IMR-90 (cell line): ENCODE results near the gene TEX14. TPM values are rescaled to one million over a fixed set of nuclear protein-coding genes. Genes with fewer than 3 reads are reported as not detected.

Source experiments
- BHLHE40 ChIP-seq: fragments of 150-350 bp; IDR thresholded peaks from 2 replicates; pipeline ENCODE4 v1.6.1; 2016; ENCODE audit warnings: mild to moderate bottlenecking, low read depth, low read length
- CEBPB ChIP-seq: IDR thresholded peaks from 2 replicates; pipeline ENCODE4 v1.6.1; 2012; ENCODE audit warnings: low read depth, low read length, improper control_type of control experiment
- CTCF ChIP-seq: conservative IDR thresholded peaks from 2 replicates; pipeline ENCODE4 v1.5.1; 2012; ENCODE audit warnings: mild to moderate bottlenecking, low read depth, low read length, improper control_type of control experiment
- FOS ChIP-seq: fragments of 150-350 bp; IDR thresholded peaks from 2 replicates; pipeline ENCODE4 v1.6.1; 2016; ENCODE audit warnings: low read depth, low read length
- MAZ ChIP-seq: IDR thresholded peaks from 2 replicates; pipeline ENCODE4 v1.6.1; 2012; ENCODE audit warnings: low read depth, mild to moderate bottlenecking, low read length, improper control_type of control experiment, moderate library complexity, borderline replicate concordance
- POLR2A ChIP-seq: IDR thresholded peaks from 2 replicates; pipeline ENCODE4 v1.6.1; 2012; ENCODE audit warnings: mild to moderate bottlenecking, low read depth, low read length
- RFX5 ChIP-seq: IDR thresholded peaks from 2 replicates; pipeline ENCODE4 v1.8.0; 2012; ENCODE audit warnings: low read depth, mild to moderate bottlenecking, low read length, moderate library complexity
- SMC3 ChIP-seq: fragments of 150-350 bp; IDR thresholded peaks from 2 replicates; pipeline ENCODE4 v1.6.1; 2016; ENCODE audit warnings: low read depth, mild to moderate bottlenecking, antibody characterized with exemption, low read length, moderate library complexity
- polyA plus RNA-seq, 3 experiments: library from polyadenylated mRNA; depleted of rRNA; stranded (reverse); fragments of >200 nt; gene quantifications; 2 replicates each; pipeline ENCODE4 v1.2.3, GENCODE V29; 2012; ENCODE audit warnings: low replicate concordance in 1 of 3
- total RNA-seq: library from RNA; depleted of rRNA; stranded (reverse); fragments of >200 nt; gene quantifications from 2 replicates; pipeline ENCODE4 v1.2.3, GENCODE V29; 2012

TEX14 gene
- total and polyA plus RNA-seq, 2 of the 4 experiments (the other 2 are of a cell fraction), result not detected

- TF ChIP-seq CTCF, result no peak
- no peak for TF ChIP-seq RFX5
- TF ChIP-seq SMC3, result no peak
- no peak for TF ChIP-seq POLR2A
- TF ChIP-seq BHLHE40, result no peak
- no peak for TF ChIP-seq CEBPB
- peak; percentile 93 for TF ChIP-seq MAZ
- no peak for TF ChIP-seq FOS
Measured at GRCh38 chr17:58517378-58517927, 174.4 kb downstream of the TEX14 start (continued).
